GM23338 (cell line): ENCODE measurements around the gene CABYR. TPM values are rescaled to one million over a fixed set of nuclear protein-coding genes. Genes with fewer than 3 reads are reported as not detected.

Source experiments
- ATAC-seq: fragments of 200-7000 bp; cut with Tn5 transposase; 3 replicates; pipeline ENCODE4 v1.9.1; 2020
- DNase-seq: peaks from one replicate; pipeline ENCODE4 v3.0.0-alpha.2; 2015; ENCODE audit warnings: low spot score
- H2AFZ ChIP-seq: fragments of 200-600 bp; sonication (generic); 2 replicates; pipeline ENCODE4 v1.8.0; 2016; ENCODE audit warnings: antibody characterized with exemption, mild to moderate bottlenecking, moderate library complexity
- H3F3A ChIP-seq: fragments of 200-600 bp; sonication (generic); replicated peaks from 2 replicates; pipeline ENCODE4 v1.8.0; 2017; ENCODE audit warnings: antibody characterized with exemption, mixed run types, low read depth
- H3K27ac ChIP-seq: fragments of 200-600 bp; sonication (generic); 2 replicates; pipeline ENCODE4 v1.6.1; 2016; ENCODE audit warnings: low read depth
- H3K27me3 ChIP-seq: fragments of 200-600 bp; sonication (generic); 2 replicates; pipeline ENCODE4 v1.8.0; 2016; ENCODE audit warnings: mild to moderate bottlenecking, mixed run types, moderate library complexity; ENCODE audit not compliant: insufficient read depth
- H3K36me3 ChIP-seq: fragments of 200-600 bp; sonication (generic); 2 replicates; pipeline ENCODE4 v1.8.0; 2016; ENCODE audit warnings: mild to moderate bottlenecking; ENCODE audit not compliant: insufficient read depth
- H3K4me1 ChIP-seq: fragments of 200-600 bp; sonication (generic); 2 replicates; pipeline ENCODE4 v1.8.0; 2016; ENCODE audit warnings: mild to moderate bottlenecking, moderate library complexity; ENCODE audit not compliant: insufficient read depth
- H3K4me2 ChIP-seq: fragments of 200-600 bp; sonication (generic); 2 replicates; pipeline ENCODE4 v1.7.1; 2017; ENCODE audit warnings: mixed run types
- H3K4me3 ChIP-seq: fragments of 200-600 bp; sonication (generic); 2 replicates; pipeline ENCODE4 v1.6.1; 2016; ENCODE audit warnings: mixed run types
- H3K79me2 ChIP-seq: fragments of 200-600 bp; sonication (generic); replicated peaks from 2 replicates; pipeline ENCODE4 v1.8.0; 2017; ENCODE audit warnings: mild to moderate bottlenecking; ENCODE audit not compliant: insufficient read depth
- H3K9me2 ChIP-seq: fragments of 200-600 bp; sonication (generic); 2 replicates; pipeline ENCODE4 v1.8.0; 2017; ENCODE audit not compliant: insufficient read depth
- H4K20me1 ChIP-seq: fragments of 200-600 bp; sonication (generic); replicated peaks from 2 replicates; pipeline ENCODE4 v1.8.0; 2017; ENCODE audit warnings: mild to moderate bottlenecking; ENCODE audit not compliant: insufficient read depth
- H3K27ac Mint-ChIP-seq: 2 replicates; pipeline ENCODE4 v1.8.0; 2020; ENCODE audit warnings: inconsistent platforms, mild to moderate bottlenecking, moderate library complexity, mixed read lengths
- H3K27me3 Mint-ChIP-seq: 3 replicates; pipeline ENCODE4 v1.8.0; 2022; ENCODE audit warnings: low read depth, mild to moderate bottlenecking, moderate library complexity, mixed read lengths, inconsistent platforms; ENCODE audit not compliant: insufficient read depth, poor library complexity
- H3K36me3 Mint-ChIP-seq: 3 replicates; pipeline ENCODE4 v1.8.0; 2021; ENCODE audit warnings: low read depth, mild to moderate bottlenecking, inconsistent platforms, moderate library complexity, mixed read lengths
- H3K4me1 Mint-ChIP-seq: 3 replicates; pipeline ENCODE4 v1.8.0; 2020; ENCODE audit warnings: mild to moderate bottlenecking, inconsistent platforms, mixed read lengths
- H3K4me3 Mint-ChIP-seq: 3 replicates; pipeline ENCODE4 v1.8.0; 2021; ENCODE audit warnings: moderate library complexity, mild to moderate bottlenecking, inconsistent platforms, mixed read lengths
- H3K9me3 Mint-ChIP-seq: 3 replicates; pipeline ENCODE4 v1.8.0; 2020; ENCODE audit warnings: moderate library complexity, mild to moderate bottlenecking, inconsistent platforms, mixed read lengths
- CREB1 ChIP-seq: fragments of 250-450 bp; sonication (Bioruptor Pico); IDR thresholded peaks from 2 replicates; pipeline ENCODE4 v1.5.0; 2020; ENCODE audit warnings: low read depth, mild to moderate bottlenecking, moderate library complexity
- CTCF ChIP-seq, 2 experiments: fragments of 200-600 bp in 1 of 2; sonication (generic) in 1 of 2; conservative IDR thresholded peaks; 2 replicates each; pipeline versions ENCODE4 v1.5.1 to v1.6.1; 2016 to 2017; ENCODE audit warnings: antibody characterized with exemption in 2 of 2, low read depth in 2 of 2, mild to moderate bottlenecking in 2 of 2, moderate library complexity in 1 of 2
- ETS1 ChIP-seq: IDR thresholded peaks from 2 replicates; pipeline ENCODE4 v1.6.1; 2016; ENCODE audit warnings: antibody characterized with exemption
- EZH2 ChIP-seq: fragments of 200-600 bp; sonication (generic); IDR thresholded peaks from one replicate; pipeline ENCODE4 v1.8.0; 2017; ENCODE audit warnings: antibody characterized with exemption, mild to moderate bottlenecking, low read depth; ENCODE audit not compliant: unreplicated experiment
- EZH2phosphoT487 ChIP-seq: fragments of 200-600 bp; sonication (generic); IDR thresholded peaks from one replicate; pipeline ENCODE4 v1.8.1; 2018; ENCODE audit warnings: antibody characterized with exemption; ENCODE audit not compliant: unreplicated experiment
- JUNB ChIP-seq: IDR thresholded peaks from one replicate; pipeline ENCODE4 v1.6.1; 2016; ENCODE audit warnings: antibody characterized with exemption; ENCODE audit not compliant: unreplicated experiment
- NANOG ChIP-seq: IDR thresholded peaks from 2 replicates; pipeline ENCODE4 v1.6.1; 2016; ENCODE audit warnings: antibody characterized with exemption, borderline replicate concordance
- POLR2AphosphoS5 ChIP-seq: IDR thresholded peaks from 2 replicates; pipeline ENCODE4 v1.6.1; 2016; ENCODE audit warnings: antibody characterized with exemption, low read depth
- REST ChIP-seq: IDR thresholded peaks from one replicate; pipeline ENCODE4 v1.6.1; 2018; ENCODE audit warnings: antibody characterized with exemption; ENCODE audit not compliant: unreplicated experiment
- STAT1 ChIP-seq: IDR thresholded peaks from one replicate; pipeline ENCODE4 v1.6.1; 2016; ENCODE audit warnings: antibody characterized with exemption; ENCODE audit not compliant: unreplicated experiment
- ZNF114 ChIP-seq: fragments of 250-450 bp; sonication (Bioruptor Pico); IDR thresholded peaks from 2 replicates; pipeline ENCODE4 v1.5.0; 2020; ENCODE audit warnings: mild to moderate bottlenecking, moderate library complexity
- ZNF331 ChIP-seq: fragments of 250-450 bp; sonication (Bioruptor Pico); IDR thresholded peaks from 2 replicates; pipeline ENCODE4 v1.5.0; 2020; ENCODE audit warnings: low read depth, mild to moderate bottlenecking, moderate library complexity
- ZNF462 ChIP-seq: fragments of 250-450 bp; sonication (Bioruptor Pico); IDR thresholded peaks from 2 replicates; pipeline ENCODE4 v1.5.0; 2020; ENCODE audit warnings: mild to moderate bottlenecking, moderate library complexity
- polyA plus RNA-seq: library from polyadenylated mRNA; unstranded; fragments of >200 nt; fragmentation: Nextera tagmentation; extraction: Ambion mirVana; gene quantifications from 2 replicates; pipeline ENCODE4 v1.2.1, GENCODE V29; 2016
- total RNA-seq: library from RNA; depleted of rRNA; stranded (reverse); fragments of >200 nt; shearing (Covaris generic); gene quantifications from 2 replicates; pipeline ENCODE4 v1.2.3, GENCODE V29; 2014

Gene CABYR
- total and polyA plus RNA-seq, 2 experiments from 2014 or later: 24.0 to 48.4 TPM

GRCh38 chr18:24200494-24201290 lies 61.8 kb downstream of the CABYR start:
- ATAC-seq: no peak
- no peak overlapping the region for H3K27ac Mint-ChIP-seq

More at GRCh38 chr18:24200494-24201290, 61.8 kb downstream of the CABYR start:
- Mint-ChIP-seq H3K36me3 (no peaks in the 10 kb centered on the region), H3K27me3 (no peaks in the 10 kb centered on the region), H3K4me3 (no peak overlapping the region), H3K4me1 (peaks cover 7% of the 10 kb centered on the region), H3K9me3 (no peaks in the 10 kb centered on the region)
- Histone ChIP-seq H3K79me2 (no peaks in the 10 kb centered on the region), H3K9me2 (no peaks in the 10 kb centered on the region), H3K27me3 (no peaks in the 10 kb centered on the region), H3K4me3 (no peak overlapping the region), H3K4me1 (no peaks in the 10 kb centered on the region), H4K20me1 (peaks cover 4% of the 10 kb centered on the region; the same call in 1 of the 2 replicates), H3K4me2 (no peak overlapping the region), H3K36me3 (no peaks in the 10 kb centered on the region), H3F3A (no peaks in the 10 kb centered on the region), H3K27ac (0 out of 2 replicates have a peak overlapping the region, but pooled peaks have one; percentile 61), H2AFZ (no peak overlapping the region)
- no peak for TF ChIP-seq NANOG
- TF ChIP-seq ZNF331 (CRISPR knock-in tag): no peak
- no peak for TF ChIP-seq ZNF462 (CRISPR knock-in tag)
- no peak for TF ChIP-seq POLR2AphosphoS5
- no peak for TF ChIP-seq STAT1
- no peak for TF ChIP-seq EZH2phosphoT487
- TF ChIP-seq CTCF (conservative IDR thresholded peaks at IDR 0.05; ENCODE audit: low read depth in 2 of 2): no peak
- no peak for TF ChIP-seq REST
- TF ChIP-seq EZH2: no peak
- TF ChIP-seq JUNB: no peak
- no peak for TF ChIP-seq ETS1
- no peak for TF ChIP-seq ZNF114 (CRISPR knock-in tag)
- TF ChIP-seq CREB1: no peak
- no peak for DNase-seq
